Astrocyte (in vitro differentiated cells and primary cell): ENCODE results near the gene SEMG2.

Experiments
- CTCF ChIP-seq: IDR thresholded peaks from 2 replicates; pipeline ENCODE4 v1.5.1; 2011; ENCODE audit warnings: low read depth, mild to moderate bottlenecking, inconsistent platforms, low read length, moderate library complexity; ENCODE audit not compliant: insufficient read depth
- EZH2 ChIP-seq: IDR thresholded peaks from 2 replicates; pipeline ENCODE4 v1.6.1; 2012; ENCODE audit warnings: mild to moderate bottlenecking, low read length, inconsistent platforms; ENCODE audit not compliant: insufficient read depth

DNA sequence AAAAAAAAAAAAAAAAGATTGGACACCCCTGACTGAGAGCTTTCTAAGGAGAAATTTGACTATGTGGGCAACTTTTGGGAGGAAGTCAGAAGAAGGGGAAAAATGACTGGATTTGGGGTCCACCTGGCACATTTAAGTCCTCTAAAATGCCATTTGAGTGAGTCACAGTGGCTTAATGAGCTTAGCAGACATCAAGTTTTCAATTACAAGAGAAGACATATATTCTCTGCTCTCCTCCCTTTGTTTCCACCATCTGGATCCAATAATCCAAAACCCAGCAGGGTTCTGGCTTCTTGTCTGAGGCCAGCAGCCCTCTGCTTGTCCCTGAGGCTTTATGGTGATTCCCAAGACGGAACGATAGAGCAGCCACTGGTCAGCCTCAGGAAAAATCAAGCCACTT lies 39.5 kb upstream of the SEMG2 start:
- TF ChIP-seq CTCF (no peak), EZH2 (no peak)
